Fibroblast of mammary gland (primary cell): ENCODE measurements around the gene NFATC1.
"Not testable (repeated sequence)": the region's sequence is repeated elsewhere in the genome, so short reads cannot be mapped to it uniquely, and the experiment has no call there.

Source experiments
- DNase-seq: peaks from one replicate; pipeline ENCODE4 v3.0.0-alpha.2; 2010; ENCODE audit warnings: low read depth
- H3K4me3 ChIP-seq: 2 replicates; pipeline ENCODE4 v1.5.1; 2011; ENCODE audit warnings: low read depth, mild to moderate bottlenecking, low read length, moderate library complexity; ENCODE audit not compliant: control insufficient read depth
- TF ChIP-seq, protein P1 (sequence below): conservative IDR thresholded peaks from 2 replicates; pipeline ENCODE4 v1.5.1; 2011; ENCODE audit warnings: low read depth, low read length, inconsistent platforms; ENCODE audit not compliant: control insufficient read depth, insufficient read depth

NFATC1 gene

DNA sequence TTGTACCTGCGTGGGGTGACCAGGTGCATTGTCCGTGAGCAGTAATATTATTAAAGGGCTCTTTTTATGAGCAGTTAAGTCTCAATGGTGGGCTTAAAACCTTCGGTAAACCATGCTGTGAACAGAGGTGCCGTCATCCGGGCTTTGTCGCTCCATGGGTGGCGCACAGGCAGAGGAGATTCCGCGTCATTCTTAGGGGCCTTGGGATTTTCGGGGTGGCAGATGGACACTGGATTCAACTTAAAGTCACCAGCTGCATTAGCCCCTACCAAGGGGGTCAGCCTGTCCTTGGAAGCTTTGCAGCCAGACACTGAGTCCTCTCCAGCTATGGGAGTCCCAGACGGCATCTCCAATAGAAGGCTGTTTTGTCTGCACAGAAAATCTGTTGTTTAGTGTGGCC is 107.7 kb downstream of the NFATC1 start:
- TF ChIP-seq, protein P1, sequence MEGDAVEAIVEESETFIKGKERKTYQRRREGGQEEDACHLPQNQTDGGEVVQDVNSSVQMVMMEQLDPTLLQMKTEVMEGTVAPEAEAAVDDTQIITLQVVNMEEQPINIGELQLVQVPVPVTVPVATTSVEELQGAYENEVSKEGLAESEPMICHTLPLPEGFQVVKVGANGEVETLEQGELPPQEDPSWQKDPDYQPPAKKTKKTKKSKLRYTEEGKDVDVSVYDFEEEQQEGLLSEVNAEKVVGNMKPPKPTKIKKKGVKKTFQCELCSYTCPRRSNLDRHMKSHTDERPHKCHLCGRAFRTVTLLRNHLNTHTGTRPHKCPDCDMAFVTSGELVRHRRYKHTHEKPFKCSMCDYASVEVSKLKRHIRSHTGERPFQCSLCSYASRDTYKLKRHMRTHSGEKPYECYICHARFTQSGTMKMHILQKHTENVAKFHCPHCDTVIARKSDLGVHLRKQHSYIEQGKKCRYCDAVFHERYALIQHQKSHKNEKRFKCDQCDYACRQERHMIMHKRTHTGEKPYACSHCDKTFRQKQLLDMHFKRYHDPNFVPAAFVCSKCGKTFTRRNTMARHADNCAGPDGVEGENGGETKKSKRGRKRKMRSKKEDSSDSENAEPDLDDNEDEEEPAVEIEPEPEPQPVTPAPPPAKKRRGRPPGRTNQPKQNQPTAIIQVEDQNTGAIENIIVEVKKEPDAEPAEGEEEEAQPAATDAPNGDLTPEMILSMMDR = no peak
- no peak overlapping the region for H3K4me3 ChIP-seq
- DNase-seq = no peak

DNA sequence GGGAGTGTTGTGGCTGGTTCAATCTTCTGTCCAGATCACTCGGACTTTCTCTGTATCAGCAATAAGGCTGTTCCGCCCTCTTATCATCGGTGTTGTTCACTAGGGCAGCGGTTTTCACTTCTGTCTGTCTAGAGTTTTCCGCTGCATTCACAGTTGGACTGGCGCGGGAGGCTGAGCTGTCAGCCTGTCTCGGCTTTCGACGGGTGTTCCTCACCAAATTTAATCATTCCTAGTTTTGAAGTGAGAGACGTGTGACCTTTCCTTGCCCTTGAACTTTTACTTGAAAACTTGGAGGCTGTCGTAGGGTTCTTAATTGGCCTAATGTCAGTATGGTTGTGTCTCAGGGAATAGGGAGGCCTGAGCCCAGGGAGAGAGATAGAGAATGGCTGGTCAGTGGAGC is 108.3 kb downstream of the NFATC1 start:
- DNase-seq = no peak
- TF ChIP-seq, protein P1 = no peak
- no peak overlapping the region for H3K4me3 ChIP-seq

- not testable (repeated sequence) for DNase-seq, H3K4me3 ChIP-seq
Observed at GRCh38 chr18:79504495-79504894, 108.8 kb downstream of the NFATC1 start.

DNA sequence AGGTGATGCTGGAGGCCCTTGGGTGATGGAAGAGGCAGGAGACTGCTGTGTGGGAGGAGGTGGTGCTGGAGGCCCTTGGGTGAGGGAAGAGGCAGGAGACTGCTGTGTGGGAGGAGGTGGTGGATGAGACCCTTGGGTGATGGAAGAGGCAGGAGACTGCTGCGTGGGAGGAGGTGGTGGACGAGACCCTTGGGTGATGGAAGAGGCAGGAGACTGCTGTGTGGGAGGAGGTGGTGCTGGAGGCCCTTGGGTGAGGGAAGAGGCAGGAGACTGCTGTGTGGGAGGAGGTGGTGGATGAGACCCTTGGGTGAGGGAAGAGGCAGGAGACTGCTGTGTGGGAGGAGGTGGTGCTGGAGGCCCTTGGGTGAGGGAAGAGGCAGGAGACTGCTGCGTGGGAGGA is 109.7 kb downstream of the NFATC1 start:
- not testable (repeated sequence) for DNase-seq, H3K4me3 ChIP-seq

- TF ChIP-seq, protein P1 = no peak
- H3K4me3 ChIP-seq = no peak overlapping the region
- peak; percentile 19 for DNase-seq
Observed at GRCh38 chr18:79506191-79507075, 110.7 kb downstream of the NFATC1 start.

DNA sequence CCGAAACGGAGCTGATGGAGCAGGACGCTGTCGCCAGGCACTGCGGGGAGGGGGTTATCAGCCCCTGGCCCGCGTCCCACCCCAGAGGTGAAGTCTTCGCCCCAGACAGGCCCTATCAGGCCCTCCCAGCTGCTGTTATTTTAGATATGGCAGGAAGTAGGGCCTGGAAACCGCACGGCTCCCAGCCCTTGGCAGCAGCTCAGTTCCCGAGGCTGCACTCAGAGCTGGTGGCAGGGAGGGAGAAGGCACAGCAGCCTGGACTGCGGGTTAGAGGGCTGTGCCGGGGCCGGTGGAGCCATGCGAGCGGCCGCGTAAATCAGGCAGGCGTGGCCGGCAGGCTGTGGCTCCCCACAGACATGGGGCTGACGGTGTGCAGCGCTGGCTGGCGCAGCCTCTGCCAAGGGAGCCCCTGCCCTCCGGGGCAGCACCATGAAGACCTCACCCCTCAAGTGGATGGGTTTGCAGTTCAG is 111.4 kb downstream of the NFATC1 start:
- TF ChIP-seq, protein P1 = no peak
- H3K4me3 ChIP-seq = no peak overlapping the region
- peak; percentile 46 for DNase-seq

DNA sequence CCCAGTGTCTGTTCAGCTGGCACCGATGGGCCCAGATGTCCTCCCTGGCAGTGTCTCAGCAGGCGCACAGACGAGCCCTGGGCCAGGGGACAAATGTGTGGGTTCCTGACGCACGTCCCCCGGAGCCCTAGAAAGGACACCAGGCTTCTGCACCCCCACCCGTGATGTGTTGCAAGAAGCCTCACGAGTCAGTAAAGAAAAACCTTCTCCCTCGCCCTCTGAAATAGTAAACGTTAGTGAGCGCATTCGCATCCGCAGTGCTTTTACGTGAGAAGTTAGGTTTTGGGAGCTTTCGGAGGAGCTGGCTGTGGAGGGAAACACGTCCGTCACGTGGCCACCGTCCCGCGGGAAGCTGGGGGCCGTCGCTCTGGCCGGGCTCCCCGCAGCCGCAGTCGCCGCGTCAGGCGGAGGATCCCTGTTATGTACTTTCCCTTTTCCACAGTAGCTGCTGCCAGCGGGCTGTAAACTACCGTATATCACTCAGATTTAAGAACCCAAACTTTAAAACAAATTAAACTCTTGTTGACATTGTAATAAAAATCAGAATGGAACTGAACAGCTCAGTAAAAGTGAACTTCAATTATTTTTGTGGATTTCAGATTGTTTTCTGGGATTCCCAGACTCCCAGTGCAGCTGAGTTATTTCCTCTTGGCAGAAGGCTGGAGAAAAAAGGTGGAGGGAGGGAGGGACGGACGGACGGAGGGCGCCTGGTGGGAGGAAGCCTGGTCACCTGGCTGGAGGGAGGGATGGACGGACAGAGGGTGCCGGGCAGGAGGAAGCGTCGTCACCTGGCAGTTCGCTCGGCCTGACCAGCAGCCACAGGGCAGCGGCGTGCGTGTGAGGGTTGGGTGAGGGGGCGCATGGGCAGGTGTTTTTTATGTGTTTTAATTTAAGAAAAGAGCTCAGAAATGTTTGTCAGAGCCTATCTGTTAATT is 112.1 kb downstream of the NFATC1 start:
- TF ChIP-seq, protein P1 = no peak
- H3K4me3 ChIP-seq = peak overlapping the region; percentile 32
- peak; percentile 52 for DNase-seq
